CD4-positive, alpha-beta T cell treated with Interleukin-6 for 4 hours (primary cell): ENCODE measurements around the gene TOP3B.

ENCODE experiments used
- DNase-seq: peaks from one replicate; pipeline ENCODE4 v3.0.0-alpha.2; 2020; ENCODE audit warnings: mixed read lengths

TOP3B gene

GRCh38 chr22:21978564-21979386 lies 3.8 kb downstream of the TOP3B start:
- DNase-seq, result no peak

- DNase-seq, result no peak
Observed at GRCh38 chr22:21977814-21978213, 4.8 kb downstream of the TOP3B start.

- DNase-seq, result no peak
Observed at GRCh38 chr22:21975854-21976345, 6.7 kb downstream of the TOP3B start.

- DNase-seq, result no peak
Observed at GRCh38 chr22:21975273-21975672, 7.3 kb downstream of the TOP3B start.

GRCh38 chr22:21974058-21974649 lies 8.4 kb downstream of the TOP3B start:
- DNase-seq, result no peak

GRCh38 chr22:21972806-21973205 lies 9.8 kb downstream of the TOP3B start:
- DNase-seq, result no peak

GRCh38 chr22:21972293-21972779 lies 10.3 kb downstream of the TOP3B start:
- DNase-seq, result peak; percentile 61

GRCh38 chr22:21971858-21972275 lies 10.7 kb downstream of the TOP3B start:
- no peak for DNase-seq

- no peak for DNase-seq
Observed at GRCh38 chr22:21970800-21971617, 11.6 kb downstream of the TOP3B start.

GRCh38 chr22:21970037-21970799 lies 12.4 kb downstream of the TOP3B start:
- DNase-seq, result no peak

GRCh38 chr22:21968452-21969129 lies 14.0 kb downstream of the TOP3B start:
- no peak for DNase-seq

GRCh38 chr22:21967693-21968271 lies 14.8 kb downstream of the TOP3B start:
- DNase-seq, result no peak

- DNase-seq, result no peak
Observed at GRCh38 chr22:21966643-21967516, 15.7 kb downstream of the TOP3B start.

GRCh38 chr22:21965762-21966288 lies 16.8 kb downstream of the TOP3B start:
- DNase-seq, result no peak

GRCh38 chr22:21964918-21965484 lies 17.6 kb downstream of the TOP3B start:
- no peak for DNase-seq

GRCh38 chr22:21964234-21964633 lies 18.4 kb downstream of the TOP3B start:
- no peak for DNase-seq

GRCh38 chr22:21963790-21964211 lies 18.8 kb downstream of the TOP3B start:
- no peak for DNase-seq

- DNase-seq, result no peak
Observed at GRCh38 chr22:21963286-21963685, 19.3 kb downstream of the TOP3B start.

- no peak for DNase-seq
Observed at GRCh38 chr22:21962655-21962949, 20.0 kb downstream of the TOP3B start.
